A549 (cell line): ENCODE data around the gene FGF23. TPM values are rescaled to one million over a fixed set of nuclear protein-coding genes. Genes with fewer than 3 reads are reported as not detected.
A peak's percentile ranks its signal among the peaks of the same experiment; 100 is the strongest.

Experiments
- ATAC-seq, 2 experiments: fragments of 200-7000 bp in 1 of 2; fragments of >200 bp in 1 of 2; cut with Nextera tagmentation in 1 of 2; cut with Tn5 transposase in 1 of 2; 3 replicates each; pipeline versions ENCODE4 v1.8.0 to v1.9.1; 2018 to 2020; ENCODE audit warnings: mild to moderate bottlenecking in 1 of 2, moderate library complexity in 1 of 2
- CTCF ChIA-PET: fragments of 300-600 bp; sonication (Branson Sonifier 250); formaldehyde crosslinking; extraction: SDS; loops from one replicate; lab custom pipeline; 2021; ENCODE audit warnings: antibody characterized with exemption, inconsistent platforms; lab: Yijun Ruan, JAX
- POLR2A ChIA-PET: fragments of 350-600 bp; formaldehyde crosslinking; extraction: SDS; loops from one replicate; lab custom pipeline; 2021; ENCODE audit warnings: antibody characterized with exemption, inconsistent platforms; lab: Yijun Ruan, JAX
- DNase-seq, 2 experiments: peaks; one replicate each; pipeline versions ENCODE4 v3.0.0 to v3.0.0-alpha.2; 2011 to 2016; ENCODE audit warnings: low read depth in 1 of 2, low spot score in 1 of 2
- FAIRE-seq: peaks from 2 replicates; lab custom pipeline; 2011; peaks lifted over from hg19 to GRCh38; lab: Jason Lieb, UNC
- H3K27ac ChIP-seq, 2 experiments: fragments of >200 bp; sonication (Bioruptor Twin); formaldehyde crosslinking; 3 replicates each; pipeline ENCODE4 v1.5.1; 2016 to 2017
- H3K4me1 ChIP-seq: fragments of >200 bp; sonication (Bioruptor Twin); formaldehyde crosslinking; 3 replicates; pipeline ENCODE4 v1.6.1; 2016
- H3K4me2 ChIP-seq: fragments of >200 bp; sonication (Bioruptor Twin); formaldehyde crosslinking; 3 replicates; pipeline ENCODE4 v1.6.1; 2016
- H3K4me3 ChIP-seq: fragments of >200 bp; sonication (Bioruptor Twin); formaldehyde crosslinking; 3 replicates; pipeline ENCODE4 v1.5.1; 2016
- H3K9me3 ChIP-seq: fragments of >200 bp; sonication (Bioruptor Twin); formaldehyde crosslinking; 3 replicates; pipeline ENCODE4 v1.6.1; 2016
- CEBPB ChIP-seq, 2 experiments: fragments of >200 bp in 1 of 2; sonication (Bioruptor Twin) in 1 of 2; formaldehyde crosslinking in 1 of 2; IDR thresholded peaks; 2 replicates each; pipeline ENCODE4 v1.6.1; 2012 to 2016
- CTCF ChIP-seq: fragments of >200 bp; sonication (Bioruptor Twin); formaldehyde crosslinking; IDR thresholded peaks from 3 replicates; pipeline ENCODE4 v1.5.1; 2016
- EHF ChIP-seq: fragments of 250-450 bp; sonication (Bioruptor Pico); IDR thresholded peaks from 2 replicates; pipeline ENCODE4 v1.5.0; 2020; ENCODE audit warnings: mild to moderate bottlenecking
- EP300 ChIP-seq, 2 experiments: fragments of >200 bp; sonication (Bioruptor Twin); formaldehyde crosslinking; IDR thresholded peaks; 2 replicates in 1 of 2; 3 replicates in 1 of 2; pipeline ENCODE4 v1.6.1; 2016 to 2017
- FOXS1 ChIP-seq: fragments of 250-450 bp; sonication (Bioruptor Pico); IDR thresholded peaks from 2 replicates; pipeline ENCODE4 v1.5.0; 2020; ENCODE audit warnings: mild to moderate bottlenecking, moderate library complexity
- GATA3 ChIP-seq: IDR thresholded peaks from 2 replicates; pipeline ENCODE4 v1.6.1; 2012; ENCODE audit warnings: borderline replicate concordance
- HDAC2 ChIP-seq: fragments of 200-600 bp; sonication (generic); IDR thresholded peaks from 2 replicates; pipeline ENCODE4 v1.6.1; 2016
- HOXA7 ChIP-seq: fragments of 250-450 bp; sonication (Bioruptor Pico); IDR thresholded peaks from 2 replicates; pipeline ENCODE4 v1.5.0; 2020; ENCODE audit warnings: mild to moderate bottlenecking, moderate library complexity
- HOXB5 ChIP-seq: fragments of 250-450 bp; sonication (Bioruptor Pico); IDR thresholded peaks from 2 replicates; pipeline ENCODE4 v1.5.0; 2020; ENCODE audit warnings: mild to moderate bottlenecking, moderate library complexity
- NFE2L2 ChIP-seq: fragments of 150-350 bp; conservative IDR thresholded peaks from 2 replicates; pipeline ENCODE4 v1.6.1; 2014; ENCODE audit warnings: low read length
- NPAS2 ChIP-seq: fragments of 250-450 bp; sonication (Bioruptor Pico); IDR thresholded peaks from 2 replicates; pipeline ENCODE4 v1.8.0; 2022; ENCODE audit warnings: mild to moderate bottlenecking, moderate library complexity, borderline replicate concordance
- POLR2A ChIP-seq: IDR thresholded peaks from 2 replicates; pipeline ENCODE4 v1.6.1; 2012; ENCODE audit warnings: mild to moderate bottlenecking, low read length
- POLR2AphosphoS2 ChIP-seq: conservative IDR thresholded peaks from 2 replicates; pipeline ENCODE4 v1.6.1; 2012; ENCODE audit warnings: low read length, improper control_type of control experiment, inconsistent platforms
- RAD21 ChIP-seq, 2 experiments: fragments of >200 bp in 1 of 2; sonication (Bioruptor Twin) in 1 of 2; formaldehyde crosslinking in 1 of 2; IDR thresholded peaks in 1 of 2; conservative IDR thresholded peaks in 1 of 2; 2 replicates in 1 of 2; 3 replicates in 1 of 2; pipeline ENCODE4 v1.6.1; 2012 to 2018; ENCODE audit warnings: inconsistent platforms in 1 of 2
- RARB ChIP-seq: fragments of 250-450 bp; sonication (Bioruptor Pico); IDR thresholded peaks from 2 replicates; pipeline ENCODE4 v1.8.0; 2021; ENCODE audit warnings: mild to moderate bottlenecking, moderate library complexity
- RFX5 ChIP-seq: fragments of 450-650 bp; IDR thresholded peaks from 2 replicates; pipeline ENCODE4 v1.7.1; 2014; ENCODE audit warnings: antibody characterized with exemption, mild to moderate bottlenecking, moderate library complexity
- SMC3 ChIP-seq: fragments of >200 bp; sonication (Bioruptor Twin); formaldehyde crosslinking; IDR thresholded peaks from 3 replicates; pipeline ENCODE4 v1.6.1; 2018; ENCODE audit warnings: inconsistent platforms
- TP53 ChIP-seq: fragments of 250-450 bp; sonication (Bioruptor Pico); IDR thresholded peaks from 2 replicates; pipeline ENCODE4 v1.5.0; 2021; ENCODE audit warnings: mild to moderate bottlenecking, moderate library complexity
- ZNF302 ChIP-seq: fragments of 250-450 bp; sonication (Bioruptor Pico); IDR thresholded peaks from 2 replicates; pipeline ENCODE4 v1.9.0; 2021; ENCODE audit warnings: inconsistent platforms, mild to moderate bottlenecking, moderate library complexity
- WGBS: methylation state at CpG from one replicate; pipeline ENCODE4 v1.1.6; 2017; ENCODE audit errors: missing lambda C conversion rate; 5-methylcytosine and 5-hydroxymethylcytosine counted together
- polyA plus RNA-seq, 4 experiments: library from polyadenylated mRNA; depleted of rRNA in 3 of 4; stranded (reverse); fragments of >200 nt; fragmentation: RNase III in 1 of 4; extraction: RNeasy Plus Mini Kit Qiagen cat#74134 plus additional on column Dnase treatment in 1 of 4; gene quantifications; 2 replicates in 3 of 4; 3 replicates in 1 of 4; pipeline ENCODE4 v1.2.3, GENCODE V29; 2011 to 2017

Gene FGF23
- polyA plus RNA-seq, 2 of the 4 experiments (the other 2 are of a cell fraction), result not detected

DNA sequence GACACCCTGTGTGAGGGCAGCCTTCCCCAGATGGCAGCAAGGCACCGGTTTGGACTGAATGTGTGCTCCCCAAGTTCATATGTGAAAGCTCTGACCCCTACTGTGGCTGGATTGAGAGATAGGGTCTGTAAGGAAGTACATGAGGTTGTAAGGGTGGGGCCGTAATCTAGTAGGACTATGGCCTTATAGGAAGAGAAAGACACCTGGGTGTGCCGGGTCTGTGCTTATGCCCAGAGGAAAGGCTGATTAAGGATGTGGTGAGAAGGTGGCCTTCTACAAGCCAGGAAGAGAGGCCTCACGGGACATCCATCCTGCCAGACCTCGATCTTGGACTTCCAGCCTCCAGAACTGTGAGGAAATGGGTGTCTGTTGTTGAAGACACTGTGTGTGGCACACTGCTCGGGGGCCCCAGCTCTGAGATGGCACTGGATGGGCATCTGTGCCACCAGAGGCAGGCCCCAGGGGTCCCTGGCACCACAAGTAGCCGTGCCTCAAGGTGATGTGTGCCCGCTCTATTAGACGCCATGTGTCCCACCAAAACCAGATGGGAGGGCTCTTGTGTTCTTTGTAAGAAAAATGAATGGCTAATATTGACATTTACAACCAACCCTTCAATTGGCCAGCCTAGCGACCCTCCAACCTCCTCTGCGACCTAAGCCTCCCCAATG lies 44.1 kb upstream of the FGF23 start:
- Histone ChIP-seq H3K4me1 (no peaks in the 10 kb centered on the region), H3K27ac (no peak overlapping the region), H3K4me3 (no peak overlapping the region), H3K9me3 (no peaks in the 10 kb centered on the region), H3K4me2 (no peak overlapping the region)
- ATAC-seq (no peak), DNase-seq (no peak), FAIRE-seq (no peak)
- POLR2A ChIA-PET, result no interaction called here
- TF ChIP-seq HDAC2 (no peak), ZNF302 (CRISPR knock-in tag) (no peak), RFX5 (no peak), EHF (CRISPR knock-in tag) (no peak)
- CTCF ChIA-PET, result interaction anchor here (1.2 to 1.8 kb wide), 3 partner anchors 10 to 103 kb away, joined by 3 to 5 read pairs (median 3); no protein-coding TSS in a partner anchor
- WGBS, result 46% methylated on average over 11 of the region's 11 CpGs

- no peaks in the 10 kb centered on the region for H3K9me3 ChIP-seq
- no peaks in the 10 kb centered on the region for H3K4me1 ChIP-seq
- no peak overlapping the region for H3K4me3 ChIP-seq
- FAIRE-seq, result no peak
- CTCF ChIA-PET, result interaction anchor here (1.2 to 1.8 kb wide), 5 partner anchors 10 to 104 kb away, joined by 3 to 6 read pairs (median 4); no protein-coding TSS in a partner anchor
- no peak overlapping the region for H3K27ac ChIP-seq
- no peak overlapping the region for H3K4me2 ChIP-seq
- no peak for ATAC-seq
- POLR2A ChIA-PET, result no interaction called here
- no peak for TF ChIP-seq POLR2AphosphoS2
- TF ChIP-seq POLR2A, result no peak
- TF ChIP-seq RFX5, result no peak
- TF ChIP-seq RARB, result no peak
- TF ChIP-seq NPAS2 (CRISPR knock-in tag), result no peak
- TF ChIP-seq CTCF, result no peak
- TF ChIP-seq FOXS1 (CRISPR knock-in tag), result no peak
- TF ChIP-seq HOXA7 (CRISPR knock-in tag), result no peak
- TF ChIP-seq EP300 (IDR thresholded peaks at IDR 0.05), result no peak
- no peak for TF ChIP-seq GATA3
- no peak for TF ChIP-seq HOXB5
- no peak for TF ChIP-seq CEBPB (IDR thresholded peaks at IDR 0.05)
- no peak for TF ChIP-seq NFE2L2
- DNase-seq, result no peak
- WGBS, result 51% methylated on average over 5 of the region's 9 CpGs
These were observed 43.5 kb upstream of the FGF23 start for GRCh38 chr12:4422985-4423384.

DNA sequence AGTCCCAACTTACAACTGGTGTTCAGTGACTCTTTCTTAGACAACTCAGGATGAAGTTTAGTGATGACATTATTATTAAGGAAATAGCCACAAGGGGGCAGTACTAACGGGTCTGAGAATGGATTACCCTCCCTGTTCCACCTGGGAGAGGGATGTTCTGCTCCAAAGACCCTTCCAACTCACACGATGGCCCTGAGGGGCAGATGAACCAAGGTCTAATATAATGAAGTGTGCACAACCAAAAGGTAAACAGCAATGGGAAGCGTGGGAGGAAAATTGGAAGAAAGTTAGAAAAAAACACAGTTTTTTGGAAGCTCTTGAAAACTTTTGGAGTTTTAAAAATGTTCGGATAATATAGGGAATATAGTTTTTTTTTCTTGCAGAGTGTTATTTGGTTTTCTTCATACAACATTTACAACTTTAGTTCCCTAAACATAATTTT lies 42.1 kb upstream of the FGF23 start:
- CTCF ChIA-PET, result interaction anchor here (0.6 to 2.9 kb wide), 14 partner anchors 9 to 205 kb away, joined by 3 to 19 read pairs (median 4); no protein-coding TSS in a partner anchor

More for the DNA sequence above, 42.1 kb upstream of the FGF23 start:
- peak; percentile 41 to 57 for DNase-seq
- WGBS, result 25% methylated on average over 4 of the region's 4 CpGs
- Histone ChIP-seq H3K4me2 (no peak overlapping the region), H3K4me1 (no peaks in the 10 kb centered on the region), H3K9me3 (no peaks in the 10 kb centered on the region), H3K27ac (no peak overlapping the region), H3K4me3 (no peak overlapping the region)
- FAIRE-seq, result no peak
- TF ChIP-seq TP53 (no peak), SMC3 (peak; percentile 50; the same call in 2 of the 3 replicates), RAD21 (conservative IDR thresholded peaks at IDR 0.05 in 1 of 2, IDR thresholded peaks at IDR 0.05 in 1 of 2) (peak; percentile 44 to 50; a peak in 3 of 5 replicates), CTCF (peak; percentile 70)
- ATAC-seq, result peak; percentile 64 to 84; a peak in 4 of 6 replicates
- POLR2A ChIA-PET, result no interaction called here
